ENCODE results near the gene GPR68. TPM values are rescaled to one million over a fixed set of nuclear protein-coding genes. Genes with fewer than 3 reads are reported as not detected.
A peak's percentile ranks its signal among the peaks of the same experiment; 100 is the strongest.

GPR68 gene
- total and polyA plus RNA-seq, 2 donors (not counting 1 experiment from before 2014, with no cell fraction given): 0.31 to 0.34 TPM

DNA sequence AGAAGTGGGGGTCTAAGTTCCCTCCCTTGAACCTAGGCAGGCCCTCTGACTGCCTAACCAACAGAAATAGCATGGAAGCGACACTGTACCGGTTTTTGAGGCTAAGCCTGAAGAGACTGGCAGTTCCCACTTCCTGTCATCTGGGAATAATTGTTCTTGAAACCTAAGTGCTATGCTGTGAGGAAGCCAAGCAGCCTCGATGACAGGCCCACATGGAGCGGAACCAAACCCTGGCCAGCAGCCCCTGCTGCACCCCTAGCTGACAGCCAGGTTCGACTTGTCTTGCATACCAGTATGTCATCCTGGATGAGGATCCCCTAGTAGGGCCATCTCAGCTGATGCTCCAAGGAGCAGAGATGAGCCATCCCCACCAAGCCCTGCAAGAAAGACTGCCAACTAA is 6.4 kb upstream of the GPR68 start:
- ChIA-PET CTCF (interaction anchor here (1.0 to 2.3 kb wide), 3 partner anchors 35 to 73 kb away, joined by 3 to 8 read pairs (median 4); no protein-coding TSS in a partner anchor), POLR2A (interaction anchor here (1.3 kb wide), 1 partner anchor 9 kb away, joined by 3 read pairs; no protein-coding TSS in a partner anchor)
- Mint-ChIP-seq H3K4me3 (peak overlapping the region; percentile 15), H3K27me3 (no peaks in the 10 kb centered on the region), H3K4me1 (peaks cover 53% of the 10 kb centered on the region), H3K27ac (peak overlapping the region; percentile 96), H3K9me3 (ENCODE audit: insufficient read depth) (no peaks in the 10 kb centered on the region)
- no peaks in the 10 kb centered on the region for H3K9me3 ChIP-seq (ENCODE audit: control extremely low read depth in 1 of 3, control insufficient read depth in 2 of 3, insufficient read depth in 1 of 3, low read length in 2 of 3)
- H2AFZ ChIP-seq (ENCODE audit: insufficient read depth, low read depth, low read length, poor library complexity, severe bottlenecking): peak overlapping the region; percentile 56
- H4K20me1 ChIP-seq (ENCODE audit: control insufficient read depth, insufficient read depth, low read length, poor library complexity, severe bottlenecking): no peaks in the 10 kb centered on the region
- intact Hi-C loops (cut with micrococcal nuclease): loop anchor here (1.0 kb wide), 1 partner anchor 9 kb away; no protein-coding TSS in a partner anchor
- H3K36me3 ChIP-seq (replicated peaks in 1 of 2; ENCODE audit: control extremely low read depth in 1 of 2, control insufficient read depth in 1 of 2, extremely low read depth in 1 of 2, insufficient read depth in 2 of 2, low read length in 1 of 2): no peaks in the 10 kb centered on the region
- DNase-seq (no peak), ATAC-seq (ENCODE audit: low read depth) (no peak)
- H3K4me1 ChIP-seq (ENCODE audit: control insufficient read depth in 2 of 2, insufficient read depth in 2 of 2, low read length in 2 of 2): peaks cover 37 to 43% of the 10 kb centered on the region in 2 donors
- H3K9ac ChIP-seq (ENCODE audit: low read length): peak overlapping the region; percentile 29
- no peaks in the 10 kb centered on the region for H3K27me3 ChIP-seq (replicated peaks in 1 of 4; ENCODE audit: control extremely low read depth in 1 of 4, control insufficient read depth in 3 of 4, insufficient read depth in 4 of 4, low read length in 3 of 4)
- peak overlapping the region in 1 of 2 donors; percentile 69 for H3K27ac ChIP-seq (ENCODE audit: low read length in 2 of 2)
- no peaks in the 10 kb centered on the region for H3K79me2 ChIP-seq (ENCODE audit: control insufficient read depth, insufficient read depth, low read length)
- peak overlapping the region; percentile 69 for H3K4me2 ChIP-seq (replicated peaks; ENCODE audit: low read depth, low read length, poor library complexity, severe bottlenecking)
- TF ChIP-seq, protein P1, sequence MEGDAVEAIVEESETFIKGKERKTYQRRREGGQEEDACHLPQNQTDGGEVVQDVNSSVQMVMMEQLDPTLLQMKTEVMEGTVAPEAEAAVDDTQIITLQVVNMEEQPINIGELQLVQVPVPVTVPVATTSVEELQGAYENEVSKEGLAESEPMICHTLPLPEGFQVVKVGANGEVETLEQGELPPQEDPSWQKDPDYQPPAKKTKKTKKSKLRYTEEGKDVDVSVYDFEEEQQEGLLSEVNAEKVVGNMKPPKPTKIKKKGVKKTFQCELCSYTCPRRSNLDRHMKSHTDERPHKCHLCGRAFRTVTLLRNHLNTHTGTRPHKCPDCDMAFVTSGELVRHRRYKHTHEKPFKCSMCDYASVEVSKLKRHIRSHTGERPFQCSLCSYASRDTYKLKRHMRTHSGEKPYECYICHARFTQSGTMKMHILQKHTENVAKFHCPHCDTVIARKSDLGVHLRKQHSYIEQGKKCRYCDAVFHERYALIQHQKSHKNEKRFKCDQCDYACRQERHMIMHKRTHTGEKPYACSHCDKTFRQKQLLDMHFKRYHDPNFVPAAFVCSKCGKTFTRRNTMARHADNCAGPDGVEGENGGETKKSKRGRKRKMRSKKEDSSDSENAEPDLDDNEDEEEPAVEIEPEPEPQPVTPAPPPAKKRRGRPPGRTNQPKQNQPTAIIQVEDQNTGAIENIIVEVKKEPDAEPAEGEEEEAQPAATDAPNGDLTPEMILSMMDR (IDR thresholded peaks at IDR 0.05): no peak
- TF ChIP-seq EZH2 (IDR thresholded peaks at IDR 0.05; ENCODE audit: borderline replicate concordance, insufficient read depth, low read depth, low read length, poor library complexity, severe bottlenecking): no peak
- no peak overlapping the region for H3K4me3 ChIP-seq (ENCODE audit: control extremely low read depth in 1 of 5, extremely low read depth in 1 of 5, insufficient read depth in 1 of 5, low read depth in 2 of 5, low read length in 4 of 5)
- WGBS (ENCODE audit: insufficient coverage): 64% methylated on average over 3 of the region's 5 CpGs

DNA sequence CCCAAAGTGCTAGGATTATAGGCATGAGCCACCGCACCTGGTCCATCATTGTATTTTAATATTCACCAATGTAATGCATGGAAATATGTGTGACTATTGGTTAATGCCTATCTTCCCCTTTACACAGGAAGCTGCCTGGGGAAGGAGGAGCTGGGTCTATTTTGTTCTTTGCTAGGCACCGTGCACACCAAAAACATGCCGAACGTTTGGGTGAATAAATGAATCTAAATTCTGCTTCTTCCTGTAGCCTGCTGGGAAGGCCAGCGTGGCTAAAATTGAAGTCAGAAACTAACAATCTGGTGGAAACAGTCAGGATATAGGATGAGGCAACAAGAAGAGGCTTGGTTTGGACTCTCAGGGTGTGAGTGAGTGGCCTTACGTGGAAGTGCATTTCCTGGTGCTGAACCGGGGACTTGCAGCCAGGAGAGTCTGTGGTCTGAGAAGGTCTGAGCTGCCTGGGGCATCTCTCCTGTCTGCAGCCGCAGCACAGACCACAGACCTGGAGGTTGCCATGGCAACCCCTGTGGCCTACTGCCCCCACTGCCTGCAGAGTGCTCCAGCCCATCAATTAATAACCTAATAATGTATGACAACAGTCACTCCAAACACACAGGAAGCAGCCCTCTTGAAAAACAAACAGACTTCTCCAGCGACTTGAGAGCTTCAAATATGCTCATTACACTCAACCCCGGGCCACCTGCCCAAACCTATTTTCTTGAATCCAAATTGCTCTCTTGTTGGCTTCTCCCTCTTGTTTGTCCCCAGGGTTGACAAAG is 5.5 kb upstream of the GPR68 start:
- TF ChIP-seq, protein P1 (IDR thresholded peaks at IDR 0.05): no peak
- TF ChIP-seq EZH2 (IDR thresholded peaks at IDR 0.05; ENCODE audit: borderline replicate concordance, insufficient read depth, low read depth, low read length, poor library complexity, severe bottlenecking): no peak
- Histone ChIP-seq H3K36me3 (replicated peaks in 1 of 2; ENCODE audit: control extremely low read depth in 1 of 2, control insufficient read depth in 1 of 2, extremely low read depth in 1 of 2, insufficient read depth in 2 of 2, low read length in 1 of 2) (no peaks in the 10 kb centered on the region), H3K79me2 (ENCODE audit: control insufficient read depth, insufficient read depth, low read length) (no peaks in the 10 kb centered on the region), H3K4me2 (replicated peaks; ENCODE audit: low read depth, low read length, poor library complexity, severe bottlenecking) (peak overlapping the region; percentile 69), H2AFZ (ENCODE audit: insufficient read depth, low read depth, low read length, poor library complexity, severe bottlenecking) (peak overlapping the region; percentile 56), H3K9ac (ENCODE audit: low read length) (peak overlapping the region; percentile 29), H3K4me1 (ENCODE audit: control insufficient read depth in 2 of 2, insufficient read depth in 2 of 2, low read length in 2 of 2) (peaks cover 41 to 48% of the 10 kb centered on the region in 2 donors), H4K20me1 (ENCODE audit: control insufficient read depth, insufficient read depth, low read length, poor library complexity, severe bottlenecking) (no peaks in the 10 kb centered on the region), H3K27ac (ENCODE audit: low read length in 2 of 2) (peak overlapping the region; percentile 57 to 69), H3K27me3 (replicated peaks in 1 of 4; ENCODE audit: control extremely low read depth in 1 of 4, control insufficient read depth in 3 of 4, insufficient read depth in 4 of 4, low read length in 3 of 4) (no peaks in the 10 kb centered on the region), H3K4me3 (ENCODE audit: control extremely low read depth in 1 of 5, extremely low read depth in 1 of 5, insufficient read depth in 1 of 5, low read depth in 2 of 5, low read length in 4 of 5) (peak overlapping the region in 2 of 5 experiments; percentile 12 to 15), H3K9me3 (ENCODE audit: control extremely low read depth in 1 of 3, control insufficient read depth in 2 of 3, insufficient read depth in 1 of 3, low read length in 2 of 3) (no peaks in the 10 kb centered on the region)
- no peaks in the 10 kb centered on the region for H3K9me3 Mint-ChIP-seq (ENCODE audit: insufficient read depth)
- intact Hi-C loops (cut with micrococcal nuclease): loop anchor here (1.0 to 10.0 kb wide), 2 partner anchors 8 to 235 kb away; no protein-coding TSS in a partner anchor
- peak; percentile 60 for ATAC-seq (ENCODE audit: low read depth)
- H3K27ac Mint-ChIP-seq: peak overlapping the region; percentile 96
- H3K27me3 Mint-ChIP-seq: no peaks in the 10 kb centered on the region
- H3K4me1 Mint-ChIP-seq: peaks cover 54% of the 10 kb centered on the region
- POLR2A ChIA-PET: interaction anchor here (1.3 to 1.8 kb wide), 2 partner anchors 8 to 20 kb away, joined by 3 to 8 read pairs; no protein-coding TSS in a partner anchor
- H3K4me3 Mint-ChIP-seq: peak overlapping the region; percentile 77
- WGBS (ENCODE audit: insufficient coverage): 7% methylated on average over 9 of the region's 10 CpGs
- DNase-seq: peak; percentile 77
- CTCF ChIA-PET: interaction anchor here (1.1 to 2.3 kb wide), 6 partner anchors 14 to 76 kb away, joined by 3 to 8 read pairs (median 4); no protein-coding TSS in a partner anchor
